Measurements from ENCODE around the gene POLA2.

The POLA2 gene

GRCh38 chr11:65292890-65293289, 31.1 kb downstream of the POLA2 start:
- no peak overlapping the region for H3K4me3 ChIP-seq (ENCODE audit: low read depth, low read length)
- TF ChIP-seq, protein P1, sequence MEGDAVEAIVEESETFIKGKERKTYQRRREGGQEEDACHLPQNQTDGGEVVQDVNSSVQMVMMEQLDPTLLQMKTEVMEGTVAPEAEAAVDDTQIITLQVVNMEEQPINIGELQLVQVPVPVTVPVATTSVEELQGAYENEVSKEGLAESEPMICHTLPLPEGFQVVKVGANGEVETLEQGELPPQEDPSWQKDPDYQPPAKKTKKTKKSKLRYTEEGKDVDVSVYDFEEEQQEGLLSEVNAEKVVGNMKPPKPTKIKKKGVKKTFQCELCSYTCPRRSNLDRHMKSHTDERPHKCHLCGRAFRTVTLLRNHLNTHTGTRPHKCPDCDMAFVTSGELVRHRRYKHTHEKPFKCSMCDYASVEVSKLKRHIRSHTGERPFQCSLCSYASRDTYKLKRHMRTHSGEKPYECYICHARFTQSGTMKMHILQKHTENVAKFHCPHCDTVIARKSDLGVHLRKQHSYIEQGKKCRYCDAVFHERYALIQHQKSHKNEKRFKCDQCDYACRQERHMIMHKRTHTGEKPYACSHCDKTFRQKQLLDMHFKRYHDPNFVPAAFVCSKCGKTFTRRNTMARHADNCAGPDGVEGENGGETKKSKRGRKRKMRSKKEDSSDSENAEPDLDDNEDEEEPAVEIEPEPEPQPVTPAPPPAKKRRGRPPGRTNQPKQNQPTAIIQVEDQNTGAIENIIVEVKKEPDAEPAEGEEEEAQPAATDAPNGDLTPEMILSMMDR (conservative IDR thresholded peaks at IDR 0.05; ENCODE audit: low read depth, low read length), result no peak

GRCh38 chr11:65293909-65294381, 32.2 kb downstream of the POLA2 start:
- no peak for DNase-seq (ENCODE audit: low read depth)
- TF ChIP-seq, protein P1 (conservative IDR thresholded peaks at IDR 0.05; ENCODE audit: low read depth, low read length), result no peak
- H3K4me3 ChIP-seq (ENCODE audit: low read depth, low read length), result no peak overlapping the region

More at GRCh38 chr11:65292890-65293289, 31.1 kb downstream of the POLA2 start:
- peak; percentile 56 for DNase-seq (ENCODE audit: low read depth)

- DNase-seq (ENCODE audit: low read depth), result no peak
- no peak overlapping the region for H3K4me3 ChIP-seq (ENCODE audit: low read depth, low read length)
- TF ChIP-seq, protein P1 (conservative IDR thresholded peaks at IDR 0.05; ENCODE audit: low read depth, low read length), result no peak
Measured at GRCh38 chr11:65295001-65295400, 33.2 kb downstream of the POLA2 start.

GRCh38 chr11:65295571-65296341, 34.0 kb downstream of the POLA2 start:
- DNase-seq (ENCODE audit: low read depth), result no peak
- no peak overlapping the region for H3K4me3 ChIP-seq (ENCODE audit: low read depth, low read length)
- TF ChIP-seq, protein P1 (conservative IDR thresholded peaks at IDR 0.05; ENCODE audit: low read depth, low read length), result no peak

DNA sequence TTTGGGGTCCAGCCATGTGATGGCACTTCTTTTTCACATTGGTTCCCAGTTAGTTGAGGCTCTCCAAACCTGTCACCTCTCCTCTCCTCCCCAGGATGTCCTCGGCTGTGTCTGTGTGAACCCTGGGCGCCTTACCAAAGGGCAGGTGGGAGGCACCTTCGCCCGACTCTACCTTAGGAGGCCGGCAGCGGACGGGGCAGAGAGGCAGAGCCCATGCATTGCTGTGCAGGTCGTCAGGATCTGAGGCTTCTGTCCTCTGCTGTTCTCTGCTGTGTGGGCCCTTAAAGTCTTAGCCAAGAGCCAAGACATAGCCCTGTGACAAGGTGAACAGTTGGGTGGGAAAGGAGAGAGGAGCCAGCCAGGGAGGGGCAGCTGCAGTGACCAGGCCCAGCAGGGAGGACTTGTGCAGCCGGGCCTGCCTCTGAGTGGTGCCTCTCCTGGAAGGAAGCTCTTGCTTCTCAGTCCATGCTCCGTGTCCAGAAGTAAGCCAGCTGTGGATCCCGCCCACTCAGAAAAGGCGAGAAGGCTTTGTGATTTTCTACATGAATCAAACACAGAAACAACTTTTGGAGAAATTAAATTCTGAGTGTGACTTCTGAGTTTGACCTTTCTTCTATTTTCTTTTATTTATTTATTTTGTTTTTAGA, 35.4 kb downstream of the POLA2 start:
- no peak for DNase-seq (ENCODE audit: low read depth)
- H3K4me3 ChIP-seq (ENCODE audit: low read depth, low read length), result no peak overlapping the region
- TF ChIP-seq, protein P1 (conservative IDR thresholded peaks at IDR 0.05; ENCODE audit: low read depth, low read length), result no peak

DNA sequence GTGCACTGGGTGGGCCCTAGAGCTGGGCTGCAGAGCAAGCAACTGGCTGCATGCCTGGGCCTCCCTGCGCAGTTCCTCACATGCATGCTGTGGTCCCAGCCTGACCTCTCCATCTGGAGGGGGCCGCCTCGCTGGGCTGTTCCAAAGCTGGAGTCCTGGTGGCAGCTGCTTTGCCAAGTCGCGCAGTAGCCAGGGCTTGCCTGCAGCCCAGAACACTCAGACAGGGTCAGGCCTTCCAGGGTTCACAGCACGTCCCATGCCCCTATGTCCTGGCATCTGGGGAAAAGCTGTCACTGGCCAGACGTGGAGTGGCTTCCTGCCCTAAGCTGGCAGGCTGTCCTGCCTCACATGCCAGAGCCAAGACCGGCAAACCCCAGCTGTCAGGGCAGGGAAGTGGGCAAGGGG, 36.4 kb downstream of the POLA2 start:
- DNase-seq (ENCODE audit: low read depth), result peak; percentile 77
- TF ChIP-seq, protein P1 (conservative IDR thresholded peaks at IDR 0.05; ENCODE audit: low read depth, low read length), result peak; percentile 4
- no peak overlapping the region for H3K4me3 ChIP-seq (ENCODE audit: low read depth, low read length)
